ENCODE data around the gene CFAP100.

CFAP100 gene

GRCh38 chr3:126442094-126442855, 47.6 kb downstream of the CFAP100 start:
- no peak for DNase-seq (ENCODE audit: low read depth)

GRCh38 chr3:126442856-126443242, 48.1 kb downstream of the CFAP100 start:
- DNase-seq (ENCODE audit: low read depth), result no peak

GRCh38 chr3:126445506-126445905, 50.8 kb downstream of the CFAP100 start:
- DNase-seq (ENCODE audit: low read depth), result no peak

- DNase-seq (ENCODE audit: low read depth), result no peak
These were observed 51.6 kb downstream of the CFAP100 start for GRCh38 chr3:126446301-126446700.

- no peak for DNase-seq (ENCODE audit: low read depth)
These were observed 52.1 kb downstream of the CFAP100 start for GRCh38 chr3:126446791-126447190.

- no peak for DNase-seq (ENCODE audit: low read depth)
These were observed 52.9 kb downstream of the CFAP100 start for GRCh38 chr3:126447456-126448106.

GRCh38 chr3:126448136-126448892, 53.6 kb downstream of the CFAP100 start:
- DNase-seq (ENCODE audit: low read depth), result no peak

GRCh38 chr3:126448893-126449180, 54.1 kb downstream of the CFAP100 start:
- DNase-seq (ENCODE audit: low read depth), result no peak

- no peak for DNase-seq (ENCODE audit: low read depth)
These were observed 54.9 kb downstream of the CFAP100 start for GRCh38 chr3:126449621-126450051.

- DNase-seq (ENCODE audit: low read depth), result no peak
These were observed 55.5 kb downstream of the CFAP100 start for GRCh38 chr3:126450219-126450618.

- no peak for DNase-seq (ENCODE audit: low read depth)
These were observed 56.0 kb downstream of the CFAP100 start for GRCh38 chr3:126450744-126451143.

- DNase-seq (ENCODE audit: low read depth), result no peak
These were observed 56.8 kb downstream of the CFAP100 start for GRCh38 chr3:126451511-126451910.

- DNase-seq (ENCODE audit: low read depth), result no peak
These were observed 57.5 kb downstream of the CFAP100 start for GRCh38 chr3:126452213-126452612.

- DNase-seq (ENCODE audit: low read depth), result no peak
These were observed 59.3 kb downstream of the CFAP100 start for GRCh38 chr3:126454025-126454424.

GRCh38 chr3:126454437-126455198, 59.9 kb downstream of the CFAP100 start:
- no peak for DNase-seq (ENCODE audit: low read depth)

GRCh38 chr3:126456211-126456610, 61.5 kb downstream of the CFAP100 start:
- DNase-seq (ENCODE audit: low read depth), result no peak

GRCh38 chr3:126456766-126457388, 62.2 kb downstream of the CFAP100 start:
- DNase-seq (ENCODE audit: low read depth), result no peak

- DNase-seq (ENCODE audit: low read depth), result no peak
These were observed 64.5 kb downstream of the CFAP100 start for GRCh38 chr3:126459111-126459762.

- no peak for DNase-seq (ENCODE audit: low read depth)
These were observed 65.0 kb downstream of the CFAP100 start for GRCh38 chr3:126459763-126460127.

GRCh38 chr3:126460381-126460780, 65.7 kb downstream of the CFAP100 start:
- no peak for DNase-seq (ENCODE audit: low read depth)

- no peak for DNase-seq (ENCODE audit: low read depth)
These were observed 66.9 kb downstream of the CFAP100 start for GRCh38 chr3:126461450-126462070.

Data from HS-27A (cell line).